ENCODE results near the gene STK32B.

The STK32B gene

GRCh38 chr4:5479518-5480060 is 428.3 kb downstream of the STK32B start:
- Histone ChIP-seq H3K9me3 (replicated peaks; ENCODE audit: low read length) (no peaks in the 10 kb centered on the region), H3K4me1 (ENCODE audit: control insufficient read depth, insufficient read depth, low read length) (no peaks in the 10 kb centered on the region), H3K9ac (ENCODE audit: low read depth, low read length) (no peak overlapping the region), H3K27me3 (ENCODE audit: control insufficient read depth, insufficient read depth, low read length) (no peaks in the 10 kb centered on the region), H3K36me3 (ENCODE audit: insufficient read depth, low read length) (no peaks in the 10 kb centered on the region), H3K4me2 (ENCODE audit: low read length) (no peak overlapping the region), H3K4me3 (ENCODE audit: low read length) (no peak overlapping the region)

GRCh38 chr4:5488413-5488812 is 437.1 kb downstream of the STK32B start:
- peaks cover 4% of the 10 kb centered on the region for H3K36me3 ChIP-seq (ENCODE audit: insufficient read depth, low read length)
- no peak overlapping the region for H3K9ac ChIP-seq (ENCODE audit: low read depth, low read length)
- no peak overlapping the region for H3K4me2 ChIP-seq (ENCODE audit: low read length)
- H3K27me3 ChIP-seq (ENCODE audit: control insufficient read depth, insufficient read depth, low read length) = no peaks in the 10 kb centered on the region
- no peak overlapping the region for H3K4me3 ChIP-seq (ENCODE audit: low read length)
- no peaks in the 10 kb centered on the region for H3K9me3 ChIP-seq (replicated peaks; ENCODE audit: low read length)
- H3K4me1 ChIP-seq (ENCODE audit: control insufficient read depth, insufficient read depth, low read length) = no peaks in the 10 kb centered on the region

GRCh38 chr4:5489260-5489659 is 438.0 kb downstream of the STK32B start:
- Histone ChIP-seq H3K4me3 (ENCODE audit: low read length) (no peak overlapping the region), H3K36me3 (ENCODE audit: insufficient read depth, low read length) (peaks cover 4% of the 10 kb centered on the region), H3K9me3 (replicated peaks; ENCODE audit: low read length) (no peaks in the 10 kb centered on the region), H3K4me1 (ENCODE audit: control insufficient read depth, insufficient read depth, low read length) (no peaks in the 10 kb centered on the region), H3K4me2 (ENCODE audit: low read length) (no peak overlapping the region), H3K9ac (ENCODE audit: low read depth, low read length) (no peak overlapping the region), H3K27me3 (ENCODE audit: control insufficient read depth, insufficient read depth, low read length) (no peaks in the 10 kb centered on the region)

GRCh38 chr4:5497489-5497888 is 446.2 kb downstream of the STK32B start:
- Histone ChIP-seq H3K9me3 (replicated peaks; ENCODE audit: low read length) (no peaks in the 10 kb centered on the region), H3K9ac (ENCODE audit: low read depth, low read length) (no peak overlapping the region), H3K36me3 (ENCODE audit: insufficient read depth, low read length) (peaks cover 9% of the 10 kb centered on the region), H3K4me1 (ENCODE audit: control insufficient read depth, insufficient read depth, low read length) (peaks cover 5% of the 10 kb centered on the region), H3K27me3 (ENCODE audit: control insufficient read depth, insufficient read depth, low read length) (no peaks in the 10 kb centered on the region), H3K4me2 (ENCODE audit: low read length) (no peak overlapping the region), H3K4me3 (ENCODE audit: low read length) (no peak overlapping the region)

- H3K36me3 ChIP-seq (ENCODE audit: insufficient read depth, low read length) = peaks cover 9% of the 10 kb centered on the region
- H3K9me3 ChIP-seq (replicated peaks; ENCODE audit: low read length) = no peaks in the 10 kb centered on the region
- H3K4me2 ChIP-seq (ENCODE audit: low read length) = no peak overlapping the region
- no peak overlapping the region for H3K4me3 ChIP-seq (ENCODE audit: low read length)
- peaks cover 11% of the 10 kb centered on the region for H3K4me1 ChIP-seq (ENCODE audit: control insufficient read depth, insufficient read depth, low read length)
- no peak overlapping the region for H3K9ac ChIP-seq (ENCODE audit: low read depth, low read length)
- H3K27me3 ChIP-seq (ENCODE audit: control insufficient read depth, insufficient read depth, low read length) = no peaks in the 10 kb centered on the region
Observed at GRCh38 chr4:5500165-5500564, 448.9 kb downstream of the STK32B start.

GRCh38 chr4:5503336-5503936 is 452.2 kb downstream of the STK32B start:
- no peaks in the 10 kb centered on the region for H3K27me3 ChIP-seq (ENCODE audit: control insufficient read depth, insufficient read depth, low read length)
- H3K4me3 ChIP-seq (ENCODE audit: low read length) = no peak overlapping the region
- no peak overlapping the region for H3K4me2 ChIP-seq (ENCODE audit: low read length)
- H3K4me1 ChIP-seq (ENCODE audit: control insufficient read depth, insufficient read depth, low read length) = peaks cover 11% of the 10 kb centered on the region
- H3K9me3 ChIP-seq (replicated peaks; ENCODE audit: low read length) = no peaks in the 10 kb centered on the region
- peaks cover 16% of the 10 kb centered on the region for H3K36me3 ChIP-seq (ENCODE audit: insufficient read depth, low read length)
- H3K9ac ChIP-seq (ENCODE audit: low read depth, low read length) = no peak overlapping the region

- Histone ChIP-seq H3K9ac (ENCODE audit: low read depth, low read length) (no peak overlapping the region), H3K36me3 (ENCODE audit: insufficient read depth, low read length) (peaks cover 14% of the 10 kb centered on the region), H3K4me3 (ENCODE audit: low read length) (no peak overlapping the region), H3K4me1 (ENCODE audit: control insufficient read depth, insufficient read depth, low read length) (peaks cover 11% of the 10 kb centered on the region), H3K9me3 (replicated peaks; ENCODE audit: low read length) (no peaks in the 10 kb centered on the region), H3K4me2 (ENCODE audit: low read length) (no peak overlapping the region), H3K27me3 (ENCODE audit: control insufficient read depth, insufficient read depth, low read length) (no peaks in the 10 kb centered on the region)
Observed at GRCh38 chr4:5504486-5504885, 453.2 kb downstream of the STK32B start.

GRCh38 chr4:5510504-5510903 is 459.2 kb downstream of the STK32B start:
- H3K4me1 ChIP-seq (ENCODE audit: control insufficient read depth, insufficient read depth, low read length) = no peaks in the 10 kb centered on the region

GRCh38 chr4:5511791-5512190 is 460.5 kb downstream of the STK32B start:
- no peaks in the 10 kb centered on the region for H3K4me1 ChIP-seq (ENCODE audit: control insufficient read depth, insufficient read depth, low read length)
- no peak overlapping the region for H3K4me2 ChIP-seq (ENCODE audit: low read length)
- H3K9me3 ChIP-seq (replicated peaks; ENCODE audit: low read length) = no peaks in the 10 kb centered on the region
- H3K36me3 ChIP-seq (ENCODE audit: insufficient read depth, low read length) = peaks cover 8% of the 10 kb centered on the region
- H3K9ac ChIP-seq (ENCODE audit: low read depth, low read length) = no peak overlapping the region
- no peak overlapping the region for H3K4me3 ChIP-seq (ENCODE audit: low read length)
- H3K27me3 ChIP-seq (ENCODE audit: control insufficient read depth, insufficient read depth, low read length) = no peaks in the 10 kb centered on the region

More at GRCh38 chr4:5510504-5510903, 459.2 kb downstream of the STK32B start:
- H3K9me3 ChIP-seq (replicated peaks; ENCODE audit: low read length) = no peaks in the 10 kb centered on the region
- H3K4me3 ChIP-seq (ENCODE audit: low read length) = no peak overlapping the region
- H3K9ac ChIP-seq (ENCODE audit: low read depth, low read length) = no peak overlapping the region
- H3K4me2 ChIP-seq (ENCODE audit: low read length) = no peak overlapping the region
- H3K36me3 ChIP-seq (ENCODE audit: insufficient read depth, low read length) = peaks cover 8% of the 10 kb centered on the region
- no peaks in the 10 kb centered on the region for H3K27me3 ChIP-seq (ENCODE audit: control insufficient read depth, insufficient read depth, low read length)

GRCh38 chr4:5515646-5516045 is 464.4 kb downstream of the STK32B start:
- H3K27me3 ChIP-seq (ENCODE audit: control insufficient read depth, insufficient read depth, low read length) = no peaks in the 10 kb centered on the region
- no peaks in the 10 kb centered on the region for H3K9me3 ChIP-seq (replicated peaks; ENCODE audit: low read length)
- no peak overlapping the region for H3K9ac ChIP-seq (ENCODE audit: low read depth, low read length)
- H3K4me1 ChIP-seq (ENCODE audit: control insufficient read depth, insufficient read depth, low read length) = no peaks in the 10 kb centered on the region
- H3K4me2 ChIP-seq (ENCODE audit: low read length) = no peak overlapping the region
- no peak overlapping the region for H3K4me3 ChIP-seq (ENCODE audit: low read length)
- H3K36me3 ChIP-seq (ENCODE audit: insufficient read depth, low read length) = no peaks in the 10 kb centered on the region

GRCh38 chr4:5517372-5517771 is 466.1 kb downstream of the STK32B start:
- Histone ChIP-seq H3K9ac (ENCODE audit: low read depth, low read length) (no peak overlapping the region), H3K9me3 (replicated peaks; ENCODE audit: low read length) (no peaks in the 10 kb centered on the region), H3K36me3 (ENCODE audit: insufficient read depth, low read length) (no peaks in the 10 kb centered on the region), H3K4me2 (ENCODE audit: low read length) (no peak overlapping the region), H3K27me3 (ENCODE audit: control insufficient read depth, insufficient read depth, low read length) (no peaks in the 10 kb centered on the region), H3K4me3 (ENCODE audit: low read length) (no peak overlapping the region), H3K4me1 (ENCODE audit: control insufficient read depth, insufficient read depth, low read length) (no peaks in the 10 kb centered on the region)
